Measurements from ENCODE around the gene IFT20.
A peak's percentile ranks its signal among the peaks of the same experiment; 100 is the strongest.

The IFT20 gene

GRCh38 chr17:28334666-28335200 is 539 bp downstream of the IFT20 start:
- DNase-seq = no peak

- no peak for DNase-seq
Measured at GRCh38 chr17:28334171-28334570, 1.1 kb downstream of the IFT20 start.

GRCh38 chr17:28333083-28333746 is 2.1 kb downstream of the IFT20 start:
- DNase-seq = no peak

- no peak for DNase-seq
Measured at GRCh38 chr17:28331891-28332420, 3.3 kb downstream of the IFT20 start.

- no peak for DNase-seq
Measured at GRCh38 chr17:28330671-28331070, 4.6 kb downstream of the IFT20 start.

GRCh38 chr17:28328325-28328724 is 6.9 kb downstream of the IFT20 start:
- DNase-seq = no peak

GRCh38 chr17:28327709-28328108 is 7.6 kb downstream of the IFT20 start:
- no peak for DNase-seq

- no peak for DNase-seq
Measured at GRCh38 chr17:28327031-28327607, 8.2 kb downstream of the IFT20 start.

- DNase-seq = no peak
Measured at GRCh38 chr17:28326114-28326513, 9.2 kb downstream of the IFT20 start.

- DNase-seq = no peak
Measured at GRCh38 chr17:28325211-28325610, 10.1 kb downstream of the IFT20 start.

- no peak for DNase-seq
Measured at GRCh38 chr17:28324781-28325180, 10.5 kb downstream of the IFT20 start.

GRCh38 chr17:28324267-28324745 is 11.0 kb downstream of the IFT20 start:
- no peak for DNase-seq

- no peak for DNase-seq
Measured at GRCh38 chr17:28320215-28321061, 14.8 kb downstream of the IFT20 start.

- DNase-seq = no peak
Measured at GRCh38 chr17:28319598-28319935, 15.7 kb downstream of the IFT20 start.

GRCh38 chr17:28318759-28319597 is 16.3 kb downstream of the IFT20 start, which contains the start of gene TMEM97:
Gene TMEM97, plus strand, starts transcription at chr17:28319200. Its CDS starts 40 bp downstream, at chr17:28319240.
- peak; percentile 92 for DNase-seq

- DNase-seq = no peak
Measured at GRCh38 chr17:28317966-28318758, 17.1 kb downstream of the IFT20 start.

- no peak for DNase-seq
Measured at GRCh38 chr17:28317099-28317965, 17.9 kb downstream of the IFT20 start.

- DNase-seq = no peak
Measured at GRCh38 chr17:28315846-28316705, 19.2 kb downstream of the IFT20 start.

GRCh38 chr17:28313841-28314240 is 21.4 kb downstream of the IFT20 start:
- no peak for DNase-seq
